Measurements from ENCODE around the gene HSD11B1L.

DNA sequence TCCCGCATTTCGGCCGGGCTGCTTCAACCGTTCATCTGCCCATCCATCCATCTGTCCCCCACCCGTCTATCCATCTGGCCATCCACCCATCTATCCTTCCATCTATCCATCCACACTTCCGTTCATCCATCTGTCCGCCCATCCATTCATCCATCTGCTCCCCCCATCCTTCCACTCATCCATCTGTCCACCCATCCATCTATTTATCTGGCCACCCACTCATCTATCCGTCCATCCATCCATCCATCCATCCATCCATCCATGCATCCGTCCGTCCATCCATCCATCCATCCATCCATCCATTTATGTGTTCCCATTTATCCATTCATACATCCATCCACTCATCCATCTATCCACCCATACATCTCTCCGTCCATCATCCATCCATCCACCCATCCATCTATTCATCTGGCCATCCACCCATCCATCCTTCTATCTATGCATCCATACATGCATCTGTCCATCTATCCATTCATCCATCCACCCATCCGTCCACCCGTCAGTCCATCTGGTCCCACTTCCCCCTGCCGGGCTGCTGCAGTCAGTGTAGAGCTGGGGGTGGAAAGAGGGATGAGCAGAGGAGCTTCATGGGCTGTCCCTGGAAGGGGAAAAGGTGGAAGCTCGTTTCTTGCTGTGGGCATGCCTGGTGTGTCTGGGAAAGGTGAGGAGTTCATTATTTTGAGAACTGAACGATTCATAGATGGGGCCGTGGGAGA lies 722 bp downstream of the HSD11B1L start:
- TF ChIP-seq, protein P1, sequence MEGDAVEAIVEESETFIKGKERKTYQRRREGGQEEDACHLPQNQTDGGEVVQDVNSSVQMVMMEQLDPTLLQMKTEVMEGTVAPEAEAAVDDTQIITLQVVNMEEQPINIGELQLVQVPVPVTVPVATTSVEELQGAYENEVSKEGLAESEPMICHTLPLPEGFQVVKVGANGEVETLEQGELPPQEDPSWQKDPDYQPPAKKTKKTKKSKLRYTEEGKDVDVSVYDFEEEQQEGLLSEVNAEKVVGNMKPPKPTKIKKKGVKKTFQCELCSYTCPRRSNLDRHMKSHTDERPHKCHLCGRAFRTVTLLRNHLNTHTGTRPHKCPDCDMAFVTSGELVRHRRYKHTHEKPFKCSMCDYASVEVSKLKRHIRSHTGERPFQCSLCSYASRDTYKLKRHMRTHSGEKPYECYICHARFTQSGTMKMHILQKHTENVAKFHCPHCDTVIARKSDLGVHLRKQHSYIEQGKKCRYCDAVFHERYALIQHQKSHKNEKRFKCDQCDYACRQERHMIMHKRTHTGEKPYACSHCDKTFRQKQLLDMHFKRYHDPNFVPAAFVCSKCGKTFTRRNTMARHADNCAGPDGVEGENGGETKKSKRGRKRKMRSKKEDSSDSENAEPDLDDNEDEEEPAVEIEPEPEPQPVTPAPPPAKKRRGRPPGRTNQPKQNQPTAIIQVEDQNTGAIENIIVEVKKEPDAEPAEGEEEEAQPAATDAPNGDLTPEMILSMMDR (IDR thresholded peaks at IDR 0.05) = no peak
- no peak for TF ChIP-seq EZH2 (IDR thresholded peaks at IDR 0.05; ENCODE audit: borderline replicate concordance, insufficient read depth, low read depth, low read length, poor library complexity, severe bottlenecking)
